GM23338 (cell line): ENCODE measurements around the gene NOP56.

Experiments
- CTCF ChIP-seq, 2 experiments: fragments of 200-600 bp in 1 of 2; sonication (generic) in 1 of 2; conservative IDR thresholded peaks; 2 replicates each; pipeline versions ENCODE4 v1.5.1 to v1.6.1; 2016 to 2017; ENCODE audit warnings: antibody characterized with exemption in 2 of 2, low read depth in 2 of 2, mild to moderate bottlenecking in 2 of 2, moderate library complexity in 1 of 2
- EZH2 ChIP-seq: fragments of 200-600 bp; sonication (generic); IDR thresholded peaks from one replicate; pipeline ENCODE4 v1.8.0; 2017; ENCODE audit warnings: antibody characterized with exemption, mild to moderate bottlenecking, low read depth; ENCODE audit not compliant: unreplicated experiment

- no peak for TF ChIP-seq CTCF (conservative IDR thresholded peaks at IDR 0.05; ENCODE audit: low read depth in 2 of 2)
- no peak for TF ChIP-seq EZH2
These were observed 40.5 kb downstream of the NOP56 start for GRCh38 chr20:2692886-2693285.
